GM12878 (cell line): Measurements from ENCODE around the gene MYO16. TPM values are rescaled to one million over a fixed set of nuclear protein-coding genes. Genes with fewer than 3 reads are reported as not detected.

Source experiments
- ATAC-seq: fragments of 200-7000 bp; cut with Tn5 transposase; 3 replicates; pipeline ENCODE4 v1.9.1; 2020; ENCODE audit warnings: mild to moderate bottlenecking, moderate library complexity
- BruUV-seq: library from RNA; stranded (reverse); fragments of 400-500 nt; replicated peaks from 2 replicates; lab custom pipeline; 2021; lab: Mats Ljungman, UMichigan
- CTCF ChIA-PET: fragments of 300-600 bp; sonication (Branson Sonifier 250); formaldehyde crosslinking; extraction: SDS; loops from one replicate; lab custom pipeline; 2021; ENCODE audit warnings: inconsistent platforms; lab: Yijun Ruan, JAX
- POLR2A ChIA-PET: fragments of 350-600 bp; formaldehyde crosslinking; extraction: SDS; loops from one replicate; lab custom pipeline; 2021; ENCODE audit warnings: inconsistent platforms; lab: Charles Lee
- RAD21 ChIA-PET: fragments of 300-600 bp; sonication (Branson Sonifier 250); formaldehyde crosslinking; loops from one replicate; lab custom pipeline; 2023; ENCODE audit warnings: antibody characterized with exemption; ENCODE audit not compliant: unreplicated experiment; lab: Charles Lee
- SMC1A ChIA-PET: fragments of 300-600 bp; sonication (Branson Sonifier 250); formaldehyde crosslinking; loops from one replicate; lab custom pipeline; 2023; ENCODE audit not compliant: unreplicated experiment, uncharacterized antibody; lab: Charles Lee
- DNase-seq: peaks from one replicate; pipeline ENCODE4 v3.0.0-alpha.2; 2011; ENCODE audit warnings: low read depth, low spot score
- FAIRE-seq: peaks from 3 replicates; lab custom pipeline; 2011; peaks lifted over from hg19 to GRCh38; lab: Jason Lieb, UNC
- H2AFZ ChIP-seq: 2 replicates; pipeline ENCODE4 v1.6.0; 2011; ENCODE audit warnings: low read depth, low read length, control low read depth; ENCODE audit not compliant: control insufficient read depth
- H3K27ac ChIP-seq: 2 replicates; pipeline ENCODE4 v1.5.1; 2011; ENCODE audit warnings: control low read depth; ENCODE audit not compliant: control insufficient read depth, insufficient read depth
- H3K27me3 ChIP-seq, 2 experiments: replicated peaks in 1 of 2; 2 replicates each; pipeline versions ENCODE4 v1.6.0 to v1.6.1; 2011; ENCODE audit warnings: low read length in 1 of 2; ENCODE audit not compliant: control insufficient read depth in 2 of 2, insufficient read depth in 2 of 2
- H3K36me3 ChIP-seq, 2 experiments: 2 replicates each; pipeline ENCODE4 v1.5.1; 2011; ENCODE audit warnings: low read length in 1 of 2; ENCODE audit not compliant: control insufficient read depth in 2 of 2, insufficient read depth in 2 of 2
- H3K4me1 ChIP-seq: 2 replicates; pipeline ENCODE4 v1.6.1; 2011; ENCODE audit warnings: mild to moderate bottlenecking, low read length, moderate library complexity, mixed read lengths; ENCODE audit not compliant: control insufficient read depth, insufficient read depth
- H3K4me2 ChIP-seq: 2 replicates; pipeline ENCODE4 v1.6.0; 2011; ENCODE audit warnings: control low read depth; ENCODE audit not compliant: control insufficient read depth, insufficient read depth
- H3K4me3 ChIP-seq: fragments of 200-600 bp; sonication (generic); 2 replicates; pipeline ENCODE4 v1.5.1; 2016
- H3K79me2 ChIP-seq: 2 replicates; pipeline ENCODE4 v1.6.0; 2011; ENCODE audit warnings: low read length; ENCODE audit not compliant: control insufficient read depth, insufficient read depth
- H3K9ac ChIP-seq: 2 replicates; pipeline ENCODE4 v1.8.0; 2011; ENCODE audit warnings: low read length, control low read depth, mixed read lengths; ENCODE audit not compliant: control insufficient read depth, insufficient read depth
- H3K9me3 ChIP-seq: replicated peaks from 3 replicates; pipeline ENCODE4 v1.5.1; 2011; ENCODE audit warnings: mild to moderate bottlenecking, low read length; ENCODE audit not compliant: control insufficient read depth, insufficient read depth
- H4K20me1 ChIP-seq: 2 replicates; pipeline ENCODE4 v1.6.0; 2011; ENCODE audit not compliant: control insufficient read depth, insufficient read depth
- DPF2 ChIP-seq: fragments of 450-650 bp; IDR thresholded peaks from 2 replicates; pipeline ENCODE4 v1.6.1; 2017; ENCODE audit warnings: mild to moderate bottlenecking
- EED ChIP-seq: sonication (generic); IDR thresholded peaks from 2 replicates; pipeline ENCODE4 v1.6.1; 2016; ENCODE audit warnings: antibody characterized with exemption, low read depth
- HCFC1 ChIP-seq: fragments of 150-350 bp; IDR thresholded peaks from 2 replicates; pipeline ENCODE4 v1.6.1; 2014; ENCODE audit warnings: low read length
- JUNB ChIP-seq: IDR thresholded peaks from 2 replicates; pipeline ENCODE4 v1.6.1; 2016; ENCODE audit warnings: antibody characterized with exemption, mild to moderate bottlenecking
- NFYA ChIP-seq: IDR thresholded peaks from 2 replicates; pipeline ENCODE4 v1.6.1; 2011; ENCODE audit warnings: low read depth, mild to moderate bottlenecking, low read length, improper control_type of control experiment, borderline replicate concordance
- PAX8 ChIP-seq: fragments of 450-650 bp; IDR thresholded peaks from 2 replicates; pipeline ENCODE4 v1.6.1; 2017; ENCODE audit warnings: mild to moderate bottlenecking, moderate library complexity
- SIN3A ChIP-seq: IDR thresholded peaks from 2 replicates; pipeline ENCODE4 v1.6.1; 2012; ENCODE audit warnings: low read depth, low read length, improper control_type of control experiment
- SIX5 ChIP-seq: IDR thresholded peaks from 2 replicates; pipeline ENCODE4 v1.6.1; 2011; ENCODE audit warnings: mild to moderate bottlenecking, low read depth, low read length, moderate library complexity; ENCODE audit not compliant: severe bottlenecking
- WGBS: methylation state at CpG from one replicate; pipeline ENCODE4 v1.1.6; 2016; ENCODE audit warnings: low lambda C conversion rate; ENCODE audit not compliant: insufficient replicate concordance, insufficient coverage; ENCODE audit errors: missing lambda C conversion rate; 5-methylcytosine and 5-hydroxymethylcytosine counted together
- in situ Hi-C: fragments of 300-500 bp; cut with MboI; formaldehyde crosslinking; loops from 9 replicates; pipeline ENCODE4 v1.14.3; 2018; ENCODE audit warnings: mixed read lengths
- intact Hi-C: fragments of 100-400 bp; cut with micrococcal nuclease; formaldehyde crosslinking; loops from one replicate; pipeline ENCODE4 v1.14.2; 2022; ENCODE audit not compliant: unreplicated experiment
- polyA plus RNA-seq, 11 experiments: library from polyadenylated mRNA; depleted of rRNA in 4 of 11; unstranded in 6 of 11; stranded (reverse) in 5 of 11; fragments of >200 nt; fragmentation: Nextera tagmentation in 4 of 11; fragmentation: Illumina TruSeq in 1 of 11; extraction: Ambion mirVana in 4 of 11; extraction: Trizol in 1 of 11; gene quantifications; 1 replicate in 1 of 11; 2 replicates in 10 of 11; pipeline versions ENCODE4 v1.2.1 to v1.2.3, GENCODE V29; 2011 to 2016; ENCODE audit warnings: inconsistent platforms in 2 of 11, missing spikeins in 2 of 11, low read depth in 1 of 11
- total RNA-seq, 4 experiments: library from RNA; depleted of rRNA in 3 of 4; stranded (reverse); fragments of >200 nt in 3 of 4; fragmentation: Illumina TruSeq in 1 of 4; extraction: Trizol in 1 of 4; gene quantifications; 2 replicates each; pipeline versions ENCODE4 v1.2.1 to v1.2.3, GENCODE V29; 2013 to 2021
- TF ChIP-seq, protein P1 (sequence below): fragments of 450-650 bp; formaldehyde crosslinking; IDR thresholded peaks from 2 replicates; pipeline ENCODE4 v1.4.0; 2020; ENCODE audit warnings: mild to moderate bottlenecking, moderate library complexity
- TF ChIP-seq, protein P2 (sequence below), 3 experiments: IDR thresholded peaks in 2 of 3; conservative IDR thresholded peaks in 1 of 3; 2 replicates each; pipeline ENCODE4 v1.5.1; 2011; ENCODE audit warnings: low read depth in 3 of 3, low read length in 3 of 3, mild to moderate bottlenecking in 3 of 3, control low read depth in 2 of 3, moderate library complexity in 2 of 3, inconsistent platforms in 1 of 3, mixed read lengths in 1 of 3; ENCODE audit not compliant: control insufficient read depth in 2 of 3, insufficient read depth in 1 of 3; ENCODE audit errors: extremely low read depth in 1 of 3
- TF ChIP-seq, protein P3 (sequence below): fragments of 450-650 bp; IDR thresholded peaks from 2 replicates; pipeline ENCODE4 v1.6.1; 2016; ENCODE audit warnings: mild to moderate bottlenecking

Gene MYO16
- total and polyA plus RNA-seq, 10 of the 15 experiments (the other 5 are each of a cell fraction or from before 2014, with no cell fraction given): under 0.01 to 1.7 (median 0.05) TPM; not detected in 4

DNA sequence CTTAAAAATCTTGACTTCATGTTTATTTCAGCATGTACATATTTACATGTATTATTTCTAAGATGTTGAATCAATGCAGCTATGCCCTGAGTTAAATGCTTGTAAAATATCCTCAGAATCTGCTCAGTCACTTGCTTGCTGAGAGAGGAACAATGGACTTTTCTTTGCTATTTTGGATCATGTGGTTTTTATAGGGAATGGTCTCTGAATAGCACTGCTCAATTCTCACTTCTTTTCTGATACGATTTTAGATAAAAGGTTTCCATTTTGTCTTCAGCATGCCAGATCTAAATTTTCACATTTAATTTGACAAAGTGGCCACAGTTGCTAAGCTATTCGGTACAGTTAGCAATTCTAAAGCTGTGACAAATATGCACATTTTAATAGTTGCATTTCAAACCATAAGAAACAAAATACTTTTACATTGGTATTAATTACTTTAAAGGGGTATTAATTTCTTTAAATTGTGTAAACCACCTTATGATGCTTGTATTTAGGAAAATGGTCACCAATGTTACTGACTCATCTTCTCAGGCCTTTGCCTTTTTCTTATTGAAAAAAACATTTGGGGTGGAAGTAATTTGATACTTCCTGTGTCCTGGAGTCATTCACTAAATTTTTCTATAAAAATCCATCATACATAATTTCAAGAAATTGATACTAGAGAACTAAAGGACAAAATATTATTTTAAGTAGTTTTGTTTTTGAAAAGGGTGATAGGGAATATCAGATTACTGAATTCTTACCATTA lies 113.5 kb downstream of the MYO16 start:
- RAD21 ChIA-PET: no interaction called here
- no peak for FAIRE-seq
- TF ChIP-seq JUNB (no peak), SIX5 (no peak), DPF2 (no peak), NFYA (no peak), PAX8 (no peak)
- ATAC-seq: no peak
- 15% methylated on average over 2 of the region's 2 CpGs for WGBS
- POLR2A ChIA-PET: no interaction called here
- H3K4me3 ChIP-seq: no peak overlapping the region
- no TSS peak for BruUV-seq
- H3K9ac ChIP-seq: no peak overlapping the region
- H3K9me3 ChIP-seq: no peaks in the 10 kb centered on the region
- CTCF ChIA-PET: no interaction called here
- H2AFZ ChIP-seq: no peak overlapping the region
- H3K4me1 ChIP-seq: no peaks in the 10 kb centered on the region
- DNase-seq: no peak
- H3K27me3 ChIP-seq: no peaks in the 10 kb centered on the region
- SMC1A ChIA-PET: no interaction called here
- intact Hi-C loops: no loop called here
- no peak overlapping the region for H3K4me2 ChIP-seq
- in situ Hi-C loops: no loop called here
- no peaks in the 10 kb centered on the region for H4K20me1 ChIP-seq
- H3K36me3 ChIP-seq: no peaks in the 10 kb centered on the region
- no peaks in the 10 kb centered on the region for H3K79me2 ChIP-seq
- H3K27ac ChIP-seq: no peak overlapping the region

DNA sequence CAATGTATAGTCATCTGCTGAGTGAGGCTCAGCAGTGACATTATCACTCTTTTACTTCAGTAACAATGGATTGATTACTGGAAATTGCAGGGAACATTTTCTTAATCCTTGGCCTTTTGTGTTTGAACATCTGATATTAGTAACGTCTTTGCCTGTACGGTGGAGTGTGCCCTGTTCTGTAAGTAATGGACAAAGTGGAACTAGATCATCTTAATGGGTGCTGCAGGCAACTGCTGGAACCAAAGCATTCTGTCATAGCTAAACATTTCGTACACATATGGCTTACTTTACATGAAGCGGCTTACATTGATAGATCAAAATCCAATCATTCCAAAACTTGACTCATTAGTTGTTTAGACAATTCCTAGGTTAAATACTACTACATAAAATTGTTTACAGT lies 114.1 kb downstream of the MYO16 start:
- ATAC-seq (no peak), DNase-seq (no peak), FAIRE-seq (no peak)
- no peaks in the 10 kb centered on the region for H3K27me3 ChIP-seq
- H3K4me3 ChIP-seq: no peak overlapping the region
- no peaks in the 10 kb centered on the region for H3K79me2 ChIP-seq
- CTCF ChIA-PET: no interaction called here
- no peaks in the 10 kb centered on the region for H3K4me1 ChIP-seq
- H4K20me1 ChIP-seq: no peaks in the 10 kb centered on the region
- POLR2A ChIA-PET: no interaction called here
- 23% methylated on average over 4 of the region's 4 CpGs for WGBS
- no peak overlapping the region for H2AFZ ChIP-seq
- RAD21 ChIA-PET: no interaction called here
- no peaks in the 10 kb centered on the region for H3K36me3 ChIP-seq
- no peak overlapping the region for H3K9ac ChIP-seq
- no peak overlapping the region for H3K4me2 ChIP-seq
- no peaks in the 10 kb centered on the region for H3K9me3 ChIP-seq
- H3K27ac ChIP-seq: no peak overlapping the region
- SMC1A ChIA-PET: no interaction called here
- intact Hi-C loops: no loop called here
- no TSS peak for BruUV-seq
- in situ Hi-C loops: no loop called here
- TF ChIP-seq EED: no peak
- TF ChIP-seq, protein P1, sequence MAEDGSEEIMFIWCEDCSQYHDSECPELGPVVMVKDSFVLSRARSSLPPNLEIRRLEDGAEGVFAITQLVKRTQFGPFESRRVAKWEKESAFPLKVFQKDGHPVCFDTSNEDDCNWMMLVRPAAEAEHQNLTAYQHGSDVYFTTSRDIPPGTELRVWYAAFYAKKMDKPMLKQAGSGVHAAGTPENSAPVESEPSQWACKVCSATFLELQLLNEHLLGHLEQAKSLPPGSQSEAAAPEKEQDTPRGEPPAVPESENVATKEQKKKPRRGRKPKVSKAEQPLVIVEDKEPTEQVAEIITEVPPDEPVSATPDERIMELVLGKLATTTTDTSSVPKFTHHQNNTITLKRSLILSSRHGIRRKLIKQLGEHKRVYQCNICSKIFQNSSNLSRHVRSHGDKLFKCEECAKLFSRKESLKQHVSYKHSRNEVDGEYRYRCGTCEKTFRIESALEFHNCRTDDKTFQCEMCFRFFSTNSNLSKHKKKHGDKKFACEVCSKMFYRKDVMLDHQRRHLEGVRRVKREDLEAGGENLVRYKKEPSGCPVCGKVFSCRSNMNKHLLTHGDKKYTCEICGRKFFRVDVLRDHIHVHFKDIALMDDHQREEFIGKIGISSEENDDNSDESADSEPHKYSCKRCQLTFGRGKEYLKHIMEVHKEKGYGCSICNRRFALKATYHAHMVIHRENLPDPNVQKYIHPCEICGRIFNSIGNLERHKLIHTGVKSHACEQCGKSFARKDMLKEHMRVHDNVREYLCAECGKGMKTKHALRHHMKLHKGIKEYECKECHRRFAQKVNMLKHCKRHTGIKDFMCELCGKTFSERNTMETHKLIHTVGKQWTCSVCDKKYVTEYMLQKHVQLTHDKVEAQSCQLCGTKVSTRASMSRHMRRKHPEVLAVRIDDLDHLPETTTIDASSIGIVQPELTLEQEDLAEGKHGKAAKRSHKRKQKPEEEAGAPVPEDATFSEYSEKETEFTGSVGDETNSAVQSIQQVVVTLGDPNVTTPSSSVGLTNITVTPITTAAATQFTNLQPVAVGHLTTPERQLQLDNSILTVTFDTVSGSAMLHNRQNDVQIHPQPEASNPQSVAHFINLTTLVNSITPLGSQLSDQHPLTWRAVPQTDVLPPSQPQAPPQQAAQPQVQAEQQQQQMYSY: no peak
- TF ChIP-seq, protein P2, sequence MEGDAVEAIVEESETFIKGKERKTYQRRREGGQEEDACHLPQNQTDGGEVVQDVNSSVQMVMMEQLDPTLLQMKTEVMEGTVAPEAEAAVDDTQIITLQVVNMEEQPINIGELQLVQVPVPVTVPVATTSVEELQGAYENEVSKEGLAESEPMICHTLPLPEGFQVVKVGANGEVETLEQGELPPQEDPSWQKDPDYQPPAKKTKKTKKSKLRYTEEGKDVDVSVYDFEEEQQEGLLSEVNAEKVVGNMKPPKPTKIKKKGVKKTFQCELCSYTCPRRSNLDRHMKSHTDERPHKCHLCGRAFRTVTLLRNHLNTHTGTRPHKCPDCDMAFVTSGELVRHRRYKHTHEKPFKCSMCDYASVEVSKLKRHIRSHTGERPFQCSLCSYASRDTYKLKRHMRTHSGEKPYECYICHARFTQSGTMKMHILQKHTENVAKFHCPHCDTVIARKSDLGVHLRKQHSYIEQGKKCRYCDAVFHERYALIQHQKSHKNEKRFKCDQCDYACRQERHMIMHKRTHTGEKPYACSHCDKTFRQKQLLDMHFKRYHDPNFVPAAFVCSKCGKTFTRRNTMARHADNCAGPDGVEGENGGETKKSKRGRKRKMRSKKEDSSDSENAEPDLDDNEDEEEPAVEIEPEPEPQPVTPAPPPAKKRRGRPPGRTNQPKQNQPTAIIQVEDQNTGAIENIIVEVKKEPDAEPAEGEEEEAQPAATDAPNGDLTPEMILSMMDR (IDR thresholded peaks at IDR 0.05 in 2 of 3, conservative IDR thresholded peaks at IDR 0.05 in 1 of 3; ENCODE audit: control insufficient read depth in 2 of 3, extremely low read depth in 1 of 3, insufficient read depth in 1 of 3, low read depth in 3 of 3, low read length in 3 of 3): no peak
- no peak for TF ChIP-seq HCFC1
- TF ChIP-seq SIN3A: no peak
- TF ChIP-seq, protein P3, sequence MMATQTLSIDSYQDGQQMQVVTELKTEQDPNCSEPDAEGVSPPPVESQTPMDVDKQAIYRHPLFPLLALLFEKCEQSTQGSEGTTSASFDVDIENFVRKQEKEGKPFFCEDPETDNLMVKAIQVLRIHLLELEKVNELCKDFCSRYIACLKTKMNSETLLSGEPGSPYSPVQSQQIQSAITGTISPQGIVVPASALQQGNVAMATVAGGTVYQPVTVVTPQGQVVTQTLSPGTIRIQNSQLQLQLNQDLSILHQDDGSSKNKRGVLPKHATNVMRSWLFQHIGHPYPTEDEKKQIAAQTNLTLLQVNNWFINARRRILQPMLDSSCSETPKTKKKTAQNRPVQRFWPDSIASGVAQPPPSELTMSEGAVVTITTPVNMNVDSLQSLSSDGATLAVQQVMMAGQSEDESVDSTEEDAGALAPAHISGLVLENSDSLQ: no peak
